Fibroblast of villous mesenchyme (primary cell): ENCODE results near the gene SAMSN1. TPM values are rescaled to one million over a fixed set of nuclear protein-coding genes. Genes with fewer than 3 reads are reported as not detected.

Source experiments
- DNase-seq: peaks from one replicate; pipeline ENCODE4 v3.0.0-alpha.2; 2010; ENCODE audit warnings: low read depth
- H3K4me3 ChIP-seq: 2 replicates; pipeline ENCODE4 v1.5.1; 2011; ENCODE audit warnings: low read depth, mild to moderate bottlenecking, low read length
- CTCF ChIP-seq: IDR thresholded peaks from 2 replicates; pipeline ENCODE4 v1.5.1; 2012; ENCODE audit warnings: low read depth, mild to moderate bottlenecking, low read length; ENCODE audit not compliant: insufficient read depth
- total RNA-seq: library from RNA; depleted of rRNA; stranded (reverse); fragments of >200 nt; gene quantifications from 2 replicates; pipeline ENCODE4 v1.2.3, GENCODE V29; 2012

Gene SAMSN1
- total RNA-seq, 1 donor: 0.86 TPM

- H3K4me3 ChIP-seq: no peak overlapping the region
- DNase-seq: no peak
- no peak for TF ChIP-seq CTCF
Measured at GRCh38 chr21:14542638-14543037, 3.5 kb downstream of the SAMSN1 start.

GRCh38 chr21:14541841-14542490, 4.1 kb downstream of the SAMSN1 start:
- no peak for DNase-seq
- no peak for TF ChIP-seq CTCF
- no peak overlapping the region for H3K4me3 ChIP-seq

DNA sequence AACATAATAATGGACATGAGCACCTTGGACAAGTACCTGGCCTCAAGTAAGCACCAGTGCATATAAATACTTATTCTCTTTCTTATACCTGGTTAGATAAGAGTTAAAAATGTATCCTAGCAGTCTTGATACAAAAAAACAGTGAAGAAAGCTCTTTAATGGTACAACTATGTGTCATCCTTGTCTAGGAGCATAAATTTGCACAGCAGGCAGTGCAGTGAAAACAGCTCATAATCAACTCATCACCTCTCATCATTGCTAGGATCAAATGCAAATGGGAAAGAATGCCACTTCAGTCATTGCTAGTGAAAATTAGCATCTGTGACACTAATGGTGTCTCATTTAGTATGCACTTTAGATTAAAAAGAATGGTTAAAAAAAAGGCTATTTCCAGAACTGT, 7.6 kb downstream of the SAMSN1 start:
- DNase-seq: no peak
- no peak overlapping the region for H3K4me3 ChIP-seq
- TF ChIP-seq CTCF: no peak

DNA sequence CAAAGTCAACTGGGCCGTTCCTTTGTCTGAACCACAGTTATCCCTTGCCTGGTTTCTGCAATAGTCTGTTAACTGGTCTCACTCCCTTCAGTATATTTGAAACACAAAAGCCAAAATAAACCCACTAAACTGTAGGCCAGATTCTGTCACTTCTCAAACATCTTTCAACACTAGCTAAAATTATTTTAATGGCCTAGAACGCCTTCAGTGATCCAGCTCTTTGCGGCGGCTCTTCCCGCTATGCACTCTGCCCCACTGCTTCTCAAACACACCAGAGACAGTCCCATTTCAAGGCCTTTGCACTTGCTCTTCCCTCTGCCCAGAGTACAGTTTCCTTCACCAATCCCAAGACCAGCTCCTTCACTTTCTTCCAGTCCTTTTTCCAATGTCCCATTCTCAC, 9.2 kb downstream of the SAMSN1 start:
- no peak for DNase-seq
- TF ChIP-seq CTCF: no peak
- no peak overlapping the region for H3K4me3 ChIP-seq

DNA sequence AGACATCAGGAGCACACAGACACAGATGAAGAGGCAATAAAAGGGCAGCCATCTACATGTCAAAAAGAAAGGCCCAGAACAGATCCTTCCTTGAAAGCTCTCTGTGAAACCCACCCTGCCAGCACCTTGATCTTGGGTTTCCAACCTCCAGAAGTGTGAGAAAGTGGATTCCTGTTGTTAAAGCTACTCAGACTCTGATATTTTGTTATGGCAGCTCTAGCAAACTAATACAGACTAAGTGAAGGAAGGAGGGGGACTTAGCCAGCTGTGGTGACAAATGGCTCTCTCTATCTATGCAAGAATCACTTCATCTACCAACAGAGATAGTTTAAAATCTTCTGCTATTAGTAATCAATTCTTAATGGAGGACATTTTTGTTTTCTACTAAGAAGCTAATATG, 10.4 kb downstream of the SAMSN1 start:
- no peak for TF ChIP-seq CTCF
- no peak for DNase-seq
- no peak overlapping the region for H3K4me3 ChIP-seq

DNA sequence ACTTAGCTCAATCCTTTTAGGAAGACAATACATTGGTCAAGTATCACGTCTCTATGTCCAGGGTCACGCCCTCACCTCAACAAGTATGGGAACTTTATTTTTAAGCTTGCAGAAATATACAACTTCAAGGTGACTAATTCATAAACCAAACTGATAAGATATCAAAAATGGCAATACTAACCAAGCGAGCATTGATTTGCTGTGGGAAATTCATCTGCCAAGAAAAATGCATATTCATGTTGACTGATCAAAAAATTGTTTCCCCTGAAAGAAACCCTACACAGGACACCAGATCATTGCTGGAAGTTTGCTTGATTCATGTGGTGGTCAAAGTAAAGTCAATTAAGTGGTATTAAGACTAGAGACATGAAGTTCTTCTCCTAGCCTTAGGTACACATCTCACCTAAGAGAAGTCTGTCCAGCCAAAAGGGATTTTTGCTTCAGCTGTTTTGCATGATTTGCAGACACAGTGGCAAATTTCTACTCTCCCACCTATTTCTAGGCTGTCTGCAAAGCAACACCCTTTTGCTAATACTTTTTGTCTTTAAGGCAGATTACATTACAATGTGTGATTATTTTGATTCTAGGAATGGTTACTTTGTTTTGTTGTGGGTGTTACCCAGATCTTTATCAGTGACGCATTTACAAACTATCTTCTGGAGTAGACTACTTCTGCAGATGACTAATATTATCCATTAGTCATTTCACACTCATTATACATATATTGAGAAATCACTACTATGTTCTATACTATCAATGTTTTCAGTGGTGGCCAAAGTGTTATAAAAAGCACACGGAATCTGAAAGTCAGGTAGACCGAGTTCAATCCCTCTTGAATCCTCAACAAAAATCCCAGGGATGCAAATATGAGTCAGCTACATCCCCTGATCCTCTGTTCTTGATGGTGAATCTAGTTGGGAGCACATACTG, 12.4 kb downstream of the SAMSN1 start:
- DNase-seq: peak; percentile 73
- no peak overlapping the region for H3K4me3 ChIP-seq
- no peak for TF ChIP-seq CTCF
